ENCODE measurements around the gene SLC13A4. TPM values are rescaled to one million over a fixed set of nuclear protein-coding genes. Genes with fewer than 3 reads are reported as not detected.

SLC13A4 gene
- total and polyA plus RNA-seq, 4 donors, result 0.17 to 1.3 (median 0.19) TPM

- Histone ChIP-seq H3K9ac (ENCODE audit: insufficient read depth in 1 of 2, low read length in 2 of 2) (no peak overlapping the region), H3K27ac (ENCODE audit: low read depth in 1 of 2, low read length in 1 of 2) (peak overlapping the region in 1 of 2 donors; percentile 71), H3K27me3 (ENCODE audit: control insufficient read depth in 3 of 3, insufficient read depth in 3 of 3, low read length in 2 of 3) (no peaks in the 10 kb centered on the region), H3K4me1 (ENCODE audit: control insufficient read depth in 5 of 5, insufficient read depth in 5 of 5, low read length in 5 of 5) (peaks cover 0 to 6% (median 0%) of the 10 kb centered on the region in 5 donors), H3K9me3 (ENCODE audit: control insufficient read depth in 4 of 4, insufficient read depth in 3 of 4, low read length in 3 of 4) (no peaks in the 10 kb centered on the region), H3K36me3 (ENCODE audit: control insufficient read depth in 4 of 4, insufficient read depth in 4 of 4, low read length in 4 of 4) (no peaks in the 10 kb centered on the region), H3K4me3 (no peak overlapping the region)
- peak in 1 of 3 donors; percentile 35 for DNase-seq
- WGBS, 2 donors, result 62 to 65% methylated on average over 10 of the region's 10 CpGs
- ATAC-seq (ENCODE audit: insufficient read depth, low FRiP score), result no peak
- TF ChIP-seq, protein P1, sequence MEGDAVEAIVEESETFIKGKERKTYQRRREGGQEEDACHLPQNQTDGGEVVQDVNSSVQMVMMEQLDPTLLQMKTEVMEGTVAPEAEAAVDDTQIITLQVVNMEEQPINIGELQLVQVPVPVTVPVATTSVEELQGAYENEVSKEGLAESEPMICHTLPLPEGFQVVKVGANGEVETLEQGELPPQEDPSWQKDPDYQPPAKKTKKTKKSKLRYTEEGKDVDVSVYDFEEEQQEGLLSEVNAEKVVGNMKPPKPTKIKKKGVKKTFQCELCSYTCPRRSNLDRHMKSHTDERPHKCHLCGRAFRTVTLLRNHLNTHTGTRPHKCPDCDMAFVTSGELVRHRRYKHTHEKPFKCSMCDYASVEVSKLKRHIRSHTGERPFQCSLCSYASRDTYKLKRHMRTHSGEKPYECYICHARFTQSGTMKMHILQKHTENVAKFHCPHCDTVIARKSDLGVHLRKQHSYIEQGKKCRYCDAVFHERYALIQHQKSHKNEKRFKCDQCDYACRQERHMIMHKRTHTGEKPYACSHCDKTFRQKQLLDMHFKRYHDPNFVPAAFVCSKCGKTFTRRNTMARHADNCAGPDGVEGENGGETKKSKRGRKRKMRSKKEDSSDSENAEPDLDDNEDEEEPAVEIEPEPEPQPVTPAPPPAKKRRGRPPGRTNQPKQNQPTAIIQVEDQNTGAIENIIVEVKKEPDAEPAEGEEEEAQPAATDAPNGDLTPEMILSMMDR (IDR thresholded peaks at IDR 0.05; ENCODE audit: control extremely low read depth, extremely low read depth), result no peak
These were observed 33.9 kb upstream of the SLC13A4 start for GRCh38 chr7:135761751-135762488.

- no peak overlapping the region for H3K27ac ChIP-seq (ENCODE audit: low read depth in 1 of 2, low read length in 1 of 2)
These were observed 31.5 kb upstream of the SLC13A4 start for GRCh38 chr7:135759532-135759931.

DNA sequence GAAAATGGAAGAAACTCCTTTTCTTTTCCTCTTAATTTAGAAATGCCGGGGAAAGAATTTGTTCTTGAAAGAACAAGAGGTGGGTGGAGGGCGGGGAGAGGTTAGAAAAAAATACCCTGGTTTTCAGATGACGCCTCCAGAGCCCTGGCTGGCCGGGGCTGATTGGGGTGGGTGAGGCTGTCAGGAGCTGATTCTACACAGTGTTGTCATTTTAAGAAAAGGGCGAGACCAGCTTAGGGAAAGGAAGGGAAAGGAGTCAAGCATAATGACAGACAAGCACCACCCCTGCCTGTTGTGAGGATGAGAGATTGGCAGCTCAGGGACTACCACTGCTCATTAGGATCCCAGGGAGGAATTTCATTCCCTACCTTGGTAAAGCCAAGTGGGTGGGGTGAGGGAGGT is 30.5 kb upstream of the SLC13A4 start:
- ATAC-seq (ENCODE audit: insufficient read depth, low FRiP score), result peak; percentile 38
- H3K27ac ChIP-seq (ENCODE audit: low read depth in 1 of 2, low read length in 1 of 2), result peak overlapping the region; percentile 22 to 32

More at GRCh38 chr7:135759532-135759931, 31.5 kb upstream of the SLC13A4 start:
- Histone ChIP-seq H3K27me3 (ENCODE audit: control insufficient read depth in 3 of 3, insufficient read depth in 3 of 3, low read length in 2 of 3) (no peaks in the 10 kb centered on the region), H3K9me3 (ENCODE audit: control insufficient read depth in 4 of 4, insufficient read depth in 3 of 4, low read length in 3 of 4) (peaks cover 0 to 3% (median 0%) of the 10 kb centered on the region in 4 donors), H3K4me3 (no peak overlapping the region), H3K4me1 (ENCODE audit: control insufficient read depth in 5 of 5, insufficient read depth in 5 of 5, low read length in 5 of 5) (peaks cover 0 to 6% (median 0%) of the 10 kb centered on the region in 5 donors), H3K9ac (ENCODE audit: insufficient read depth in 1 of 2, low read length in 2 of 2) (no peak overlapping the region), H3K36me3 (ENCODE audit: control insufficient read depth in 4 of 4, insufficient read depth in 4 of 4, low read length in 4 of 4) (no peaks in the 10 kb centered on the region)
- TF ChIP-seq, protein P1 (IDR thresholded peaks at IDR 0.05; ENCODE audit: control extremely low read depth, extremely low read depth), result no peak
- ATAC-seq (ENCODE audit: insufficient read depth, low FRiP score), result no peak
- DNase-seq, result no peak
- WGBS, 2 donors, result 90 to 91% methylated on average over 4 of the region's 4 CpGs

More for the DNA sequence above, 30.5 kb upstream of the SLC13A4 start:
- DNase-seq, result peak in 1 of 3 donors; percentile 10
- Histone ChIP-seq H3K9ac (ENCODE audit: insufficient read depth in 1 of 2, low read length in 2 of 2) (no peak overlapping the region), H3K4me1 (ENCODE audit: control insufficient read depth in 5 of 5, insufficient read depth in 5 of 5, low read length in 5 of 5) (peaks cover 0 to 6% (median 0%) of the 10 kb centered on the region in 5 donors), H3K9me3 (ENCODE audit: control insufficient read depth in 4 of 4, insufficient read depth in 3 of 4, low read length in 3 of 4) (peaks cover 0 to 3% (median 0%) of the 10 kb centered on the region in 4 donors), H3K4me3 (no peak overlapping the region), H3K27me3 (ENCODE audit: control insufficient read depth in 3 of 3, insufficient read depth in 3 of 3, low read length in 2 of 3) (no peaks in the 10 kb centered on the region), H3K36me3 (ENCODE audit: control insufficient read depth in 4 of 4, insufficient read depth in 4 of 4, low read length in 4 of 4) (no peaks in the 10 kb centered on the region)
- WGBS, 2 donors, result 29 to 42% methylated on average over 5 of the region's 5 CpGs
- TF ChIP-seq, protein P1 (IDR thresholded peaks at IDR 0.05; ENCODE audit: control extremely low read depth, extremely low read depth), result no peak
